Neutrophil (primary cell): Measurements from ENCODE around the gene DPF3.

ENCODE experiments used
- H3K27ac ChIP-seq: fragments of 200-600 bp; sonication (generic); 2 replicates; pipeline ENCODE4 v1.5.1; 2016; ENCODE audit warnings: mild to moderate bottlenecking, moderate library complexity
- H3K27me3 ChIP-seq: fragments of 200-600 bp; sonication (generic); 2 replicates; pipeline ENCODE4 v1.6.0; 2016; ENCODE audit warnings: mild to moderate bottlenecking
- H3K36me3 ChIP-seq: fragments of 200-600 bp; sonication (generic); 2 replicates; pipeline ENCODE4 v1.5.1; 2017
- H3K4me1 ChIP-seq, 2 experiments: fragments of 200-600 bp in 1 of 2; sonication (generic) in 1 of 2; 1 replicate in 1 of 2; 2 replicates in 1 of 2; pipeline versions ENCODE4 v1.5.1 to v1.6.1; 2013 to 2016; ENCODE audit warnings: low read depth in 1 of 2, low read length in 1 of 2, mild to moderate bottlenecking in 1 of 2, moderate library complexity in 1 of 2; ENCODE audit not compliant: control insufficient read depth in 1 of 2, insufficient read depth in 1 of 2
- H3K4me3 ChIP-seq, 2 experiments: fragments of 200-600 bp in 1 of 2; sonication (generic) in 1 of 2; 1 replicate in 1 of 2; 2 replicates in 1 of 2; pipeline ENCODE4 v1.5.1; 2013 to 2016; ENCODE audit warnings: low read depth in 1 of 2, low read length in 1 of 2, mild to moderate bottlenecking in 1 of 2, moderate library complexity in 1 of 2
- H3K9me3 ChIP-seq: fragments of 200-600 bp; sonication (generic); 2 replicates; pipeline ENCODE4 v1.5.1; 2016
- TF ChIP-seq, protein P1 (sequence below): fragments of 200-600 bp; sonication (generic); IDR thresholded peaks from 2 replicates; pipeline ENCODE4 v1.5.1; 2016; ENCODE audit warnings: antibody characterized with exemption

Gene DPF3

DNA sequence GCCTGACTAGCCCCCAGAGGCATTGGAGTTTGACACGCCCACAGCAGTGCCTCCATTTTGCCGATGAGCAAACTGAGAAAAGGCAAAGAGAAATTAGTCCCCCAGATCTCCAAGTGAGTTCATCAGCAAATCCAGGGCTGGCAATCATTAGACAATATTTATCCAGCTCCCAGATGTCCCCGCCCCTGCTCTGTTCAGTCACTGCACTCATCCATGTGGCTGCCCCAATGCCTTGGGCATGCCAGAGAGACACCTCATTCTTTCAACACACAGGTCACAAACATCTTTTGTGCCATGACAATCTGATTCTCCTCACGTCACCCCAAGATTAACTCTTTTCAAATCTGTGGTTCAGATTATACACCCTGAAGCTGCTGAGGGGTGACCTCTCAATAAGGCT is 43.5 kb downstream of the DPF3 start:
- H3K27me3 ChIP-seq = no peaks in the 10 kb centered on the region
- no peak overlapping the region for H3K27ac ChIP-seq
- H3K9me3 ChIP-seq = no peaks in the 10 kb centered on the region
- no peaks in the 10 kb centered on the region for H3K36me3 ChIP-seq
- H3K4me1 ChIP-seq = no peaks in the 10 kb centered on the region
- TF ChIP-seq, protein P1, sequence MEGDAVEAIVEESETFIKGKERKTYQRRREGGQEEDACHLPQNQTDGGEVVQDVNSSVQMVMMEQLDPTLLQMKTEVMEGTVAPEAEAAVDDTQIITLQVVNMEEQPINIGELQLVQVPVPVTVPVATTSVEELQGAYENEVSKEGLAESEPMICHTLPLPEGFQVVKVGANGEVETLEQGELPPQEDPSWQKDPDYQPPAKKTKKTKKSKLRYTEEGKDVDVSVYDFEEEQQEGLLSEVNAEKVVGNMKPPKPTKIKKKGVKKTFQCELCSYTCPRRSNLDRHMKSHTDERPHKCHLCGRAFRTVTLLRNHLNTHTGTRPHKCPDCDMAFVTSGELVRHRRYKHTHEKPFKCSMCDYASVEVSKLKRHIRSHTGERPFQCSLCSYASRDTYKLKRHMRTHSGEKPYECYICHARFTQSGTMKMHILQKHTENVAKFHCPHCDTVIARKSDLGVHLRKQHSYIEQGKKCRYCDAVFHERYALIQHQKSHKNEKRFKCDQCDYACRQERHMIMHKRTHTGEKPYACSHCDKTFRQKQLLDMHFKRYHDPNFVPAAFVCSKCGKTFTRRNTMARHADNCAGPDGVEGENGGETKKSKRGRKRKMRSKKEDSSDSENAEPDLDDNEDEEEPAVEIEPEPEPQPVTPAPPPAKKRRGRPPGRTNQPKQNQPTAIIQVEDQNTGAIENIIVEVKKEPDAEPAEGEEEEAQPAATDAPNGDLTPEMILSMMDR = no peak
- no peak overlapping the region for H3K4me3 ChIP-seq

DNA sequence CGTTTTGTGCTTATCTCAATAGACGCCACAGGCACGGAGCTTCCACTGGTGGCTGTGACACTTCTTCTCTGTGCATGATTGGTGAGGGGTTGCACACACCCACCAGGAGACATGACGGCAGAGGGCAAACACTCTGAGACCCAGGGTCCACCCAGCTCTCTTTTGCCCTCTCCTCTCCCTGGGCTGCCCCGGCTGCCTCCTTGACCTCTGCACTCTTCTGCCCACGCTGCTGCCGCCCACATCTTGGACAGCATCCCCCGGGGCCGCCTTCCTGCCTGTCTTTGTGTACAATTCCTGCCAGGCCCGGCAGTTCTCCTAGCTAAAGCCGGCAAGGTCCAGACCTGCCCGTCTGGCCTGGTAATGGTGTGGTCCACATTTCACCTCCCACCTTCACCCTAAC is 44.7 kb downstream of the DPF3 start:
- Histone ChIP-seq H3K27me3 (no peaks in the 10 kb centered on the region), H3K4me1 (no peaks in the 10 kb centered on the region), H3K4me3 (no peak overlapping the region), H3K9me3 (no peaks in the 10 kb centered on the region), H3K27ac (no peak overlapping the region), H3K36me3 (no peaks in the 10 kb centered on the region)
- TF ChIP-seq, protein P1 = no peak

DNA sequence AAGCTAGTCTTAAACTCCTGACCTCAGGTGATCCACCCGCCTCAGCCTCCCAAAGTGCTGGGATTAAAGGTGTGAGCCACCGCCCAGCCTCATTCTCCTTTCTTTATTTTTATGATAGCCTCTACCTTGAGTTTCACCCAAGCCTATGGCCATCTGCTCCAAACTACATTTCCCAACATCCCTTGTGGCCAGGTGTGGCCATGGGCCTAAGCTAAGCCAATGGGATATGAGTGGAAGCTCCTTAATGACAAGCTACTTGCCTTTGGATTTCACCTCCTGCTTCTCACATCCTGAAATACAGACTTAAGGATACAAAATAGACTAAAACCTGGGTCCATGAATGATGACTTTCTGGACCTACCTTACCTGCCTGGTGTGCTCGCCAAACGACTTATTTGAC is 46.2 kb downstream of the DPF3 start:
- Histone ChIP-seq H3K27ac (no peak overlapping the region), H3K4me1 (no peaks in the 10 kb centered on the region), H3K27me3 (no peaks in the 10 kb centered on the region), H3K9me3 (no peaks in the 10 kb centered on the region), H3K4me3 (no peak overlapping the region), H3K36me3 (no peaks in the 10 kb centered on the region)
- TF ChIP-seq, protein P1 = no peak

DNA sequence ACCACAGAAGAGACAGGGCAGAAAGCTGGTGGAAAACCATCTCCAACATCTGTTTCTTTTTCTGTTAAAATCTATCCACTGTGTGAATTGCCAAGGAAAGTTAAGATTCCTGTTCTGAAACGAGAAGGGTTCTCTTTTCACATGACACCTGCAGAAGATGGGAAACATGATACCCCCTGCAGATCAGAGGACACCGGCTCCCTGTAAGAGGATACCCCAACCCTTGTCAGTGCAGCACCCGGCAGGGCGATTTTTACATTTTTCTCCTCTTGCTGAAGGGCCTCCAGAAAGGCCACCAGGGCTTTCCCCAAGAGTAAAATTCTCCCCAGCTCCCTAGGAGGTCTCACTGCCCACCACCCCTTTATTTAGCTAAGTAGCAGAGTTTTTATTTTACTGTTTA is 48.2 kb downstream of the DPF3 start:
- no peaks in the 10 kb centered on the region for H3K27me3 ChIP-seq
- H3K9me3 ChIP-seq = no peaks in the 10 kb centered on the region
- no peaks in the 10 kb centered on the region for H3K4me1 ChIP-seq
- no peaks in the 10 kb centered on the region for H3K36me3 ChIP-seq
- TF ChIP-seq, protein P1 = no peak
- no peak overlapping the region for H3K27ac ChIP-seq
- H3K4me3 ChIP-seq = no peak overlapping the region

DNA sequence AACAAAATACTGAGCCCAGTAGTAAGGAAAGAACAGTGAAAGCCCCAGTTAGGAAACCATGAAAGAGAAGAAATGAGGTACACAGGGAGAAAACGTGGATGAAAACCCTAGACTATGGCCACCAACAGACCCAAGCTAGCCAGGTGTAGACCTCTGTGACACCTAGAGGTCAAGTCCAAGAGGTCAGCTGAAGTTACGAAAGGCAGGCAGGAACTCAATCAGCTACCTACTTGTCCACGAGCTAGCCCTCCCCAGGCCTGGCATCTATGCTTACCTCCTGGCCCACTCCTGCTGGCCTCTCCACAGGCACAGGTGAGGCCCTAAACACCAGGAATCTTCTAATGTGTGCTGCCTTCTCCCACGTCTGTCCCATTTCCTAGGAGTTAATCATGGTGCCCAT is 48.7 kb downstream of the DPF3 start:
- Histone ChIP-seq H3K27ac (no peak overlapping the region), H3K27me3 (no peaks in the 10 kb centered on the region), H3K9me3 (no peaks in the 10 kb centered on the region), H3K4me3 (no peak overlapping the region), H3K36me3 (no peaks in the 10 kb centered on the region), H3K4me1 (no peaks in the 10 kb centered on the region)
- TF ChIP-seq, protein P1 = no peak

DNA sequence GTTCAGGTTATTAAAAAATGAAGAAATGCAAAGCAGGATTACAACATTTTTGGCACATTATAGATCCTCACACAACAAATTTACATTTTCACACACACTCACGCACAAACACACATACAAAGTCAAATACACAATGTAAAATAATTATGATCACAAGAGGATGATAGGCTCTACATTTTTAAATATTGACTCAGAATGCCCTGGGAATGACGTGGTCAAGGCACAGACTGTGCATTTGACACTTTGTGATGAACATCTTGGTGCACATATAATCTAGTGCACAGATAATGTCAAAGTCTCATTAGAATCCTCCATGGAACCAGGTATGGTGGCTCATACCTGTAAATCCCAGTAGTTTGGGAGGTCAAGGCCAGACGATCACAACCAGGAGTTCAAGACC is 49.4 kb downstream of the DPF3 start:
- Histone ChIP-seq H3K4me1 (no peaks in the 10 kb centered on the region), H3K9me3 (no peaks in the 10 kb centered on the region), H3K27me3 (no peaks in the 10 kb centered on the region), H3K27ac (no peak overlapping the region), H3K4me3 (no peak overlapping the region), H3K36me3 (no peaks in the 10 kb centered on the region)
- TF ChIP-seq, protein P1 = no peak
